ENCODE data around the gene NUDT21. TPM values are rescaled to one million over a fixed set of nuclear protein-coding genes. Genes with fewer than 3 reads are reported as not detected.
A peak's percentile ranks its signal among the peaks of the same experiment; 100 is the strongest.

Gene NUDT21
- total RNA-seq, 1 experiment from 2014 or later: 305 TPM

- Histone ChIP-seq H3K4me3 (ENCODE audit: low read depth, low read length) (no peak overlapping the region), H3K27me3 (replicated peaks; ENCODE audit: control insufficient read depth, insufficient read depth, low read length) (no peaks in the 10 kb centered on the region), H3K36me3 (ENCODE audit: control insufficient read depth, insufficient read depth, low read length) (no peaks in the 10 kb centered on the region; the same call in 1 of the 2 replicates), H3K4me1 (no peaks in the 10 kb centered on the region), H3K9me3 (no peaks in the 10 kb centered on the region)
- Mint-ChIP-seq H3K4me1 (ENCODE audit: low read depth, unreplicated experiment) (no peaks in the 10 kb centered on the region), H3K36me3 (ENCODE audit: insufficient read depth, unreplicated experiment) (peaks cover 74% of the 10 kb centered on the region), H3K27ac (ENCODE audit: unreplicated experiment) (no peak overlapping the region), H3K9me3 (ENCODE audit: unreplicated experiment) (no peaks in the 10 kb centered on the region), H3K4me3 (ENCODE audit: unreplicated experiment) (no peak overlapping the region), H3K27me3 (ENCODE audit: insufficient read depth, unreplicated experiment) (no peaks in the 10 kb centered on the region)
- CTCF ChIA-PET: no interaction called here
- POLR2A ChIA-PET: no interaction called here
- TF ChIP-seq CTCF (IDR thresholded peaks at IDR 0.05; ENCODE audit: insufficient read depth in 1 of 2, low read depth in 1 of 2, low read length in 1 of 2, severe bottlenecking in 1 of 2, unreplicated experiment in 1 of 2): no peak
- TSS peak; percentile 53 for BruUV-seq (replicated peaks)
- DNase-seq: no peak
- intact Hi-C loops (cut with micrococcal nuclease; ENCODE audit: unreplicated experiment): no loop called here
These were observed 26.2 kb upstream of the NUDT21 start for GRCh38 chr16:56477096-56477878.

- DNase-seq: no peak
- Mint-ChIP-seq H3K27ac (ENCODE audit: unreplicated experiment) (no peak overlapping the region), H3K9me3 (ENCODE audit: unreplicated experiment) (no peaks in the 10 kb centered on the region), H3K36me3 (ENCODE audit: insufficient read depth, unreplicated experiment) (peaks cover 95% of the 10 kb centered on the region), H3K27me3 (ENCODE audit: insufficient read depth, unreplicated experiment) (no peaks in the 10 kb centered on the region), H3K4me1 (ENCODE audit: low read depth, unreplicated experiment) (no peaks in the 10 kb centered on the region), H3K4me3 (ENCODE audit: unreplicated experiment) (no peak overlapping the region)
- H3K9me3 ChIP-seq: no peaks in the 10 kb centered on the region
- peaks cover 1% of the 10 kb centered on the region for H3K36me3 ChIP-seq (ENCODE audit: control insufficient read depth, insufficient read depth, low read length)
- BruUV-seq (replicated peaks): no TSS peak
- ChIA-PET POLR2A (no interaction called here), CTCF (interaction anchor here (0.7 kb wide), 1 partner anchor 10 kb away, joined by 3 read pairs; no protein-coding TSS in a partner anchor)
- no peaks in the 10 kb centered on the region for H3K4me1 ChIP-seq
- intact Hi-C loops (cut with micrococcal nuclease; ENCODE audit: unreplicated experiment): no loop called here
- TF ChIP-seq CTCF (IDR thresholded peaks at IDR 0.05; ENCODE audit: insufficient read depth in 1 of 2, low read depth in 1 of 2, low read length in 1 of 2, severe bottlenecking in 1 of 2, unreplicated experiment in 1 of 2): no peak
- no peaks in the 10 kb centered on the region for H3K27me3 ChIP-seq (replicated peaks; ENCODE audit: control insufficient read depth, insufficient read depth, low read length)
- H3K4me3 ChIP-seq (ENCODE audit: low read depth, low read length): no peak overlapping the region
These were observed 24.1 kb upstream of the NUDT21 start for GRCh38 chr16:56475201-56475600.

GRCh38 chr16:56470666-56471065 lies 19.5 kb upstream of the NUDT21 start:
- Mint-ChIP-seq H3K9me3 (ENCODE audit: unreplicated experiment) (no peaks in the 10 kb centered on the region), H3K4me3 (ENCODE audit: unreplicated experiment) (no peak overlapping the region), H3K36me3 (ENCODE audit: insufficient read depth, unreplicated experiment) (peaks cover 98% of the 10 kb centered on the region), H3K27me3 (ENCODE audit: insufficient read depth, unreplicated experiment) (no peaks in the 10 kb centered on the region), H3K27ac (ENCODE audit: unreplicated experiment) (no peak overlapping the region), H3K4me1 (ENCODE audit: low read depth, unreplicated experiment) (no peaks in the 10 kb centered on the region)
- BruUV-seq (replicated peaks): no TSS peak
- Histone ChIP-seq H3K36me3 (ENCODE audit: control insufficient read depth, insufficient read depth, low read length) (peaks cover 5% of the 10 kb centered on the region), H3K9me3 (no peaks in the 10 kb centered on the region), H3K4me3 (ENCODE audit: low read depth, low read length) (no peak overlapping the region), H3K4me1 (no peaks in the 10 kb centered on the region), H3K27me3 (replicated peaks; ENCODE audit: control insufficient read depth, insufficient read depth, low read length) (no peaks in the 10 kb centered on the region)
- ChIA-PET POLR2A (no interaction called here), CTCF (no interaction called here)
- TF ChIP-seq CTCF (IDR thresholded peaks at IDR 0.05; ENCODE audit: insufficient read depth in 1 of 2, low read depth in 1 of 2, low read length in 1 of 2, severe bottlenecking in 1 of 2, unreplicated experiment in 1 of 2): no peak
- no peak for DNase-seq
- intact Hi-C loops (cut with micrococcal nuclease; ENCODE audit: unreplicated experiment): no loop called here
